ENCODE measurements around the gene MS4A8. TPM values are rescaled to one million over a fixed set of nuclear protein-coding genes. Genes with fewer than 3 reads are reported as not detected.

The MS4A8 gene
- total RNA-seq, 4 donors from 2014 or later: not detected

GRCh38 chr11:60700689-60701468, 1.5 kb downstream of the MS4A8 start:
- Histone ChIP-seq H3K36me3 (no peaks in the 10 kb centered on the region), H3K4me3 (no peak overlapping the region), H3K4me1 (no peaks in the 10 kb centered on the region), H3K9me3 (no peaks in the 10 kb centered on the region), H3K27ac (no peak overlapping the region), H3K27me3 (peaks cover 3% of the 10 kb centered on the region)
- WGBS, 2 donors (ENCODE audit: low coverage in 1 of 2): 46 to 70% methylated on average over 10 to 11 of the region's 14 CpGs
- TF ChIP-seq EP300 (IDR thresholded peaks at IDR 0.05): no peak
- no peak for TF ChIP-seq POLR2A (IDR thresholded peaks at IDR 0.05)
- TF ChIP-seq, protein P1, sequence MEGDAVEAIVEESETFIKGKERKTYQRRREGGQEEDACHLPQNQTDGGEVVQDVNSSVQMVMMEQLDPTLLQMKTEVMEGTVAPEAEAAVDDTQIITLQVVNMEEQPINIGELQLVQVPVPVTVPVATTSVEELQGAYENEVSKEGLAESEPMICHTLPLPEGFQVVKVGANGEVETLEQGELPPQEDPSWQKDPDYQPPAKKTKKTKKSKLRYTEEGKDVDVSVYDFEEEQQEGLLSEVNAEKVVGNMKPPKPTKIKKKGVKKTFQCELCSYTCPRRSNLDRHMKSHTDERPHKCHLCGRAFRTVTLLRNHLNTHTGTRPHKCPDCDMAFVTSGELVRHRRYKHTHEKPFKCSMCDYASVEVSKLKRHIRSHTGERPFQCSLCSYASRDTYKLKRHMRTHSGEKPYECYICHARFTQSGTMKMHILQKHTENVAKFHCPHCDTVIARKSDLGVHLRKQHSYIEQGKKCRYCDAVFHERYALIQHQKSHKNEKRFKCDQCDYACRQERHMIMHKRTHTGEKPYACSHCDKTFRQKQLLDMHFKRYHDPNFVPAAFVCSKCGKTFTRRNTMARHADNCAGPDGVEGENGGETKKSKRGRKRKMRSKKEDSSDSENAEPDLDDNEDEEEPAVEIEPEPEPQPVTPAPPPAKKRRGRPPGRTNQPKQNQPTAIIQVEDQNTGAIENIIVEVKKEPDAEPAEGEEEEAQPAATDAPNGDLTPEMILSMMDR (IDR thresholded peaks at IDR 0.05): no peak
- TF ChIP-seq POLR2AphosphoS5 (IDR thresholded peaks at IDR 0.05): no peak
- no peak for ATAC-seq

GRCh38 chr11:60701469-60701818, 2.0 kb downstream of the MS4A8 start:
- 54 to 71% methylated on average over 4 of the region's 4 CpGs for WGBS, 2 donors (ENCODE audit: low coverage in 1 of 2)
- Histone ChIP-seq H3K9me3 (no peaks in the 10 kb centered on the region), H3K36me3 (no peaks in the 10 kb centered on the region), H3K27me3 (peaks cover 3% of the 10 kb centered on the region), H3K4me3 (no peak overlapping the region), H3K4me1 (no peaks in the 10 kb centered on the region), H3K27ac (no peak overlapping the region)
- TF ChIP-seq POLR2A (IDR thresholded peaks at IDR 0.05) (no peak), POLR2AphosphoS5 (IDR thresholded peaks at IDR 0.05) (no peak), EP300 (IDR thresholded peaks at IDR 0.05) (no peak)
- TF ChIP-seq, protein P1 (IDR thresholded peaks at IDR 0.05): no peak
- no peak for ATAC-seq

- no peaks in the 10 kb centered on the region for H3K4me1 ChIP-seq
- no peaks in the 10 kb centered on the region for H3K36me3 ChIP-seq
- TF ChIP-seq, protein P1 (IDR thresholded peaks at IDR 0.05): no peak
- TF ChIP-seq POLR2A (IDR thresholded peaks at IDR 0.05): no peak
- TF ChIP-seq EP300 (IDR thresholded peaks at IDR 0.05): no peak
- no peak for TF ChIP-seq POLR2AphosphoS5 (IDR thresholded peaks at IDR 0.05)
- peaks cover 9% of the 10 kb centered on the region for H3K27me3 ChIP-seq
- no peak overlapping the region for H3K27ac ChIP-seq
- H3K4me3 ChIP-seq: no peak overlapping the region
- no peaks in the 10 kb centered on the region for H3K9me3 ChIP-seq
- ATAC-seq: no peak
- WGBS, 2 donors (ENCODE audit: low coverage in 1 of 2): 91 to 95% methylated on average over 4 to 8 of the region's 12 CpGs
Measured at GRCh38 chr11:60703374-60703773, 4.0 kb downstream of the MS4A8 start.

DNA sequence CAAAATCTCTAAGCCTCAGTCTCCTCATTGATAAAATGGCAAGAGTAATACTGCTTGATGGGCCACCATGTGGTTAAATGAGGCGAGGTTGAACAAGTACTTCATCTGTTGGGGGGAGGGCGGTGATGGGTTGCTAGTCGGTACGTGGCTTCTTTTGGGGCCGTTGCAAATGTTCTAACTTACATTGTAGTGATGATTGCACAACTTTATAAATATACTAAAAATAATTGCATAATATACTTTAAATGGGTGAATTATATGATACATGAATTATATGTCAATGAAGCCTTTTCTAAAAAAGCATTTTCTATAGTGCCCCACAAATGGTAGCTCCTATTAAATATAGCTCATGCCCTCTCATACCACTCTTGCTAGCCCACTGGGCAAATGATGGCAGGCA, 6.5 kb downstream of the MS4A8 start:
- H3K27me3 ChIP-seq: peaks cover 9% of the 10 kb centered on the region
- 75% methylated on average over 5 of the region's 5 CpGs for WGBS, 2 donors (ENCODE audit: low coverage in 1 of 2)
- H3K36me3 ChIP-seq: no peaks in the 10 kb centered on the region
- no peak overlapping the region for H3K27ac ChIP-seq
- no peak for TF ChIP-seq POLR2A (IDR thresholded peaks at IDR 0.05)
- TF ChIP-seq, protein P1 (IDR thresholded peaks at IDR 0.05): no peak
- TF ChIP-seq POLR2AphosphoS5 (IDR thresholded peaks at IDR 0.05): no peak
- TF ChIP-seq EP300 (IDR thresholded peaks at IDR 0.05): no peak
- H3K9me3 ChIP-seq: no peaks in the 10 kb centered on the region
- H3K4me3 ChIP-seq: no peak overlapping the region
- ATAC-seq: no peak
- no peaks in the 10 kb centered on the region for H3K4me1 ChIP-seq

DNA sequence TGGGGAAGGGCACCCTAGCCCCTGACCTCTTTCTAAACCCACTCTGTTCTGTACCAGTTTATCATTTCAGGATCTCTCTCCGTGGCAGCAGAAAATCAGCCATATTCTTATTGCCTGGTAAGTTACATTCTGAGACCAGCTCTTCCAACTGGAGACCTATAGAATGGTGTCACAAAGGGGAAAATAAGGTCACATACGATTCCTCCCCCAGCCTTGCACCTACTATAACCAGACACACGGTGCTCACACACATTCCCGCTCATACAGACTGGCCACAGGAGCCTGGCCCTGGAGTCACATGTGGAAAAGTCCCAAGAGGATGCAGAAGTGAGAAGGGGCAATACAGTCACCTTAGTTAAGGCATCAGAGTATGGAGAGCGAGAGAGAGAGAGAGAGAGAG, 7.5 kb downstream of the MS4A8 start:
- Histone ChIP-seq H3K36me3 (no peaks in the 10 kb centered on the region), H3K27me3 (peaks cover 9% of the 10 kb centered on the region), H3K4me1 (no peaks in the 10 kb centered on the region), H3K4me3 (no peak overlapping the region), H3K27ac (no peak overlapping the region), H3K9me3 (no peaks in the 10 kb centered on the region)
- 62 to 81% methylated on average over 2 of the region's 5 CpGs for WGBS, 2 donors (ENCODE audit: low coverage in 1 of 2)
- TF ChIP-seq, protein P1 (IDR thresholded peaks at IDR 0.05): no peak
- TF ChIP-seq POLR2A (IDR thresholded peaks at IDR 0.05) (no peak), POLR2AphosphoS5 (IDR thresholded peaks at IDR 0.05) (no peak), EP300 (IDR thresholded peaks at IDR 0.05) (no peak)
- ATAC-seq: no peak

Data from gastroesophageal sphincter (tissue), 4 donors.